NCI-H2196 (cell line): ENCODE data around the gene ARAP1.

Experiments used
- DNase-seq: peaks from one replicate; lab custom pipeline; 2025; ENCODE audit not compliant: unreplicated experiment; lab: John Stamatoyannopoulos, UW

The ARAP1 gene

DNA sequence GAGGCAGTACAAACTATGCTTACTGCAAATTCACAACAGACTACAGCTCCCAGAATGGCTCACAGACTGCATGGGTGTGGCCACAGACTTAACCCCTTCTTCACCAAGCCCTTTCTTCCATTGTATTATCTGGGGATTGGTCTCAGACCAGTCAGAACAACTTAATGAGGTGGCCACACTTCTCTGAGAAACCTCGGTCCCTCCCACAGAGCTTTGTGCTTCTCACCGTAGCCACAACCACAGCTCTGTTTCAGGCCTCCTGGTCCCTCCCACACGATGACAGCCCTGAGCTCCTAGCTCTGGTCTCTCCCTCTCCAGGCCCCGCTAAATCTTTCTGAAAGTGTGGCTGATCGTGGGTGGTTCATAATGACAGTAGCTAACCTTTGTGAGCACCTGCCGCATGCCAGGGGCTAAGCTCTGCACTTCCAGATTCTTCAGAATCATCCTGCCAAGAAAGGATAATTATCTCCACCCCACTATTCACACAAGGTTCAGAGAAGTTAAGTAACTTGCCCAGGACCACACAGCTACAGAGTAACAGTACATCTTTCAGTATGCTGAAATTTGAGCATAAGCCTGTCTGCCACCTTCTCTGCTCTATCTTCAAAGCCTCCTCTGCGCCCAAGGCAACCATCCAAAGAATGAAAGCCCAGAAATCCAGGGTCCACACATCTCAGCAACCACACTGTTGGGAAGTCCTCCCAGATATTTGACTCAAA is 83.4 kb downstream of the ARAP1 start:
- DNase-seq = no peak

GRCh38 chr11:72665911-72666472 is 86.2 kb downstream of the ARAP1 start:
- DNase-seq = no peak

DNA sequence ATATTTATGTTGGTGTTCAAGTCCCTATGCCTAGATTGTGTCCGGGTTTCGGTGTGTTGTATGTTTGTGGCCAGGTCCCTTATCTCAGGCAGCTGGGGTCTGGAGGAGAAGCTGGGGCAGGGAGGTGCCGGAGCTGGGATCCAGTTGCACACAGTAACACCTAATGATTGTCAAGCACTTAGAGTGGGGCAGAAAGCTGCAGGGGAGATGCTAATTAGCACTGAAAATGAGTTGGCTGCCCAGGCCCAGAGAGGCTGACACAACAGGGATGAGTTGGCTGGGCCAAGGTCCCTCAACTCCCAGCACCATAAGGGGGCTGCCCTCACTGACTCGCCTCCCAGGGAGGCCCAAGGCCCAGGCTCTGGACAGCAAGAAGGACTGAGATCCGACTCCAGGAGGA is 90.2 kb downstream of the ARAP1 start:
- no peak for DNase-seq

DNA sequence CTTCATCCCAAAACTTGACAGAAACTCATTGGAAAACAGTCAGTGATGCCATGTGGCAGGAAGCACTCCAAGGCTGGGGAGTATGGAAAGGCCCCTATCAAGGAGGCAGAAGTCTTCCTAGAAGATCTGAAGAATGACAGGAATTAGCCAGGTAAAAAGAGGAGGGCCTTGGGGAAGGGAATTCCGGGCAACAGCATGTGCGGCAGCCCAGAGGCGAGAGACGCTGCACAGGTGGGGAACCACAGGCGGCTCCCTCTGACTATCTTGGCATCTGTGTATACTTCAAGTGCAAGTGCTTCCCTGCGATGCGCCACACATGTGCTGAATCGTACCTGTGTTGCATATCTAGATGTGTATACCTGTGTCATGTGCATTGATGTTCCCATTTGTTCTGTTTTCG is 90.7 kb downstream of the ARAP1 start:
- DNase-seq = no peak

- no peak for DNase-seq
Observed at GRCh38 chr11:72658989-72659640, 93.1 kb downstream of the ARAP1 start.

DNA sequence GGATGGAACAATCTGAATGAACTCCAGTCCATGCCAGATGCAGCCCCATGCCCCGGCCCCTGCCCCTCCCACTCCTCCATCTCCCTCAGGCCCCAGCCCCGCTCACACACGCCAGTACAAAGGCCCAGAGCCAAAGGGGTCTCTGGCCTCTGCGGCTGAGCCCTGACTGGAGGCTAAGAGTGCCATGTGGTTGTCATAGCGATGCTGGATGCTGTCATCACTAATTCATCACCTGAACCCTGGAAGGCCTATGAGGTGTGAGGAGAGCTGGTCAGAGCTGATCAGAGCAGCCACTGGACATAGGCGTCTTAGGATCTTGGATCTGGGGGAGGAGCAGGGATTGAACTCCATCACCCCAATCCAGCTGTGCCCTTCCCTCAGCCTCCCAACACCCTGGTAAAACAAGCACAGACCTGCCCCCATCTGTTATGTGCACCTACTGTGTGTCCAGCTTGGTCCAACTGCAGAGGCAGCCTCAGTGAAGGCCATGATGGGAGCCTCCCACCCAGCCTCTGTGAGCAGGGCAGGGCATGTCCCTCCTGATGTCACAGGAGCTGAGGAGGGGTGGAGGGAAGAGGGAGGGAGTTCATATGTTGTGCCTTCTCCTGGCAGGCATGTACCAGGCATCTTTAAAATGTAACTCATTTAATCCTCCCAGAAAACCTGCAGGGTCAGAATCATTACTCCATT is 94.7 kb downstream of the ARAP1 start:
- no peak for DNase-seq

DNA sequence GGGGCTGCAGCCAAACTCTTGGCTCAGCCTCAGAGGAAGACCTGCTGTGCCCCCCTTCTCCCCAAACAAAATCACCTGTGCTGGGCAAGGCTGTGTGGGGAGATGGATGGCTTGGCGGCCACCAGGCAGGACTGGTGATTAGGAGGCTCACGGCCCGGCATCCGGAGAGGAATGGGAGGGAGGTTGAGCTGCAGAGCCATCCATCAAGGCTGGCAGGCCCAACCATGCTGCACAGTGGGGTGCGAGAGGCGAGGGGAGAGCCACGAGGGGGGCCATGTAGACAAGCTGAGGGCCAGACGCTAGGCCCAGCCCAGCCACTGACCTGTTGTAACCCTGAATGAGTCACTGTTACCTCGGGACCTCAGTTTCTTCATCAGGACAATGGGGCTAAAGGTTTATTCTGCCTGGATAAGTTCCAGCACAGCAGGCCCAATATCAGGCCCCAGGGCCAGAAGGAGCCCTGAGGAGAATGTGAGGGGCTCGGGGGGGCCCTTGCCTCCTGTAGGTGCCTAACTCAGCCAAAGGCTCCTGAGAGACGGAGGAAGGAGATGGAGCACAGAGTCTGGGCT is 96.2 kb downstream of the ARAP1 start:
- no peak for DNase-seq

DNA sequence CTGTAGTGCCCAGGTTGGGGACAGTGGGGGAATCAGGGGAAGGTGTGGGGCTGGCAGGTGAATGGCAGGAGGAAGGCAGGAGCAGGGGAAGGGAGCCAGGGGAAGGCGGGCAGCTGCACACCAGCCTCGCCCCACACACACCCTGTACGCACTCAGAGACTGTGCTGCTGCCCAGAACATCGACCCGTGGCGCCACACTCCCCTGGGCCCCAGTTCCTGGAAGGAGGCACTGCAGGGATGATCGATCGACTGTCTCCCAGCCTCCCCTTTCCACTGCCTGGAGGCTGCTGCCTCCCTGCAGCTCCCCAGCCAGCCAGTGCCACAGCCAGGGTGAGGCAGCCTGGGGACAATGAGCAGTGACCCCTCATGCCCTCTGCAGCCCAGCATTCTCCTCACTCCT is 97.2 kb downstream of the ARAP1 start:
- no peak for DNase-seq

DNA sequence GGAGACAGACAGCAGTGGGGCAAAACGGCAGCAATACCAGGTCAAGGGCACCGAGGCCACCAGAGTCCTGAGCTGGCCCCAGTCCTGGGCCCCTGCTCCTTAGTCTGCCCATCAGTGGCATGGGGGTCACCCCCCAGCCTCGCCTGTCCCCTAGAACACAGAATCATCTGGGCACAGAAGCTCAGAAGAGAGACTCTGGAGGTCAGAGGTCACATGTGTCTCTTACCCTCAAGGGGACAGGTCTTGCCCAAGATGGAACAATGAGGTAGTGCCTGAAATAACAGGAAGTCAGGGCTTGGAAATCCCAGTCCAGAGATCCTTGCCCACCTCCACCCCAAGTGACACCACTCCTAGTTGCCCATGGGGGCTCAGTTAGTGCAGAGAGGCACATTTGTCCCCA is 98.6 kb downstream of the ARAP1 start:
- no peak for DNase-seq

DNA sequence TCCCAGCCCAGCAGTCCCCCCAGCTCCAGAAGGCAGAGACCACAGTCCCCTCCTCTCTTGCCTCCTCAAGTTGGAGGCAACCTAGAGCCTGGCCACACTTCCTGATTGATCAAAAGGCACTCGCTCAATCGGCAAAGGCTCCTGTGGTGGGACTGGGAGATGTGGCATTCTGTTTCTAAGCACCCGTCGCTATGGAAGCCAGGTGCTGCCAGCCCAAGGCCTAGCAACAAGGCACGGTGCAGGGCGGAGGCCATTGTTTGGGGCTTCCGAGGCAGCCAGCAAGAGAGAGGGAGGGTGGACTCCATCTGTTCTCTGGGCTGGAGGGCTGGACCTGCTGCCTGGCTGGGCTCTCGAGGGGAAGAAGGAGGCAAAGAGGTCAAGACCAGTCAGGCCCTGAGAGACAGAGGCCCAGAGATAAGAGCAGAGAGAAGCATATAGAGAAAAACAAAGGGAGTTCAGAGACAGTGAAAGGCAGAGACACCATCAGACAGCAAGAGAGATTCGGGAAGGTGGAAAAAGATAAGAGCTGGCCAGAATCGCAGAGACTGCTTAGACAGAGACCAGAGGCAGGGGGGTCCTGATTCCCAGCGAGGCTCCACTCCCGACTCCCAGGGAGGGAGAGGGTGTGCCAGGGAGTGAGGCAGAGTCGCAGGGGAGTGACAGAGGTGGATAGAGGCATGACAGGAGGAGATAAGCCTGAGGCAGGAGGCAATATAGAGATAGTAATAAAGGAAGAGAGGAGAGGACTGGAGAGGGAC is 99.2 kb downstream of the ARAP1 start:
- DNase-seq = peak; percentile 13

DNA sequence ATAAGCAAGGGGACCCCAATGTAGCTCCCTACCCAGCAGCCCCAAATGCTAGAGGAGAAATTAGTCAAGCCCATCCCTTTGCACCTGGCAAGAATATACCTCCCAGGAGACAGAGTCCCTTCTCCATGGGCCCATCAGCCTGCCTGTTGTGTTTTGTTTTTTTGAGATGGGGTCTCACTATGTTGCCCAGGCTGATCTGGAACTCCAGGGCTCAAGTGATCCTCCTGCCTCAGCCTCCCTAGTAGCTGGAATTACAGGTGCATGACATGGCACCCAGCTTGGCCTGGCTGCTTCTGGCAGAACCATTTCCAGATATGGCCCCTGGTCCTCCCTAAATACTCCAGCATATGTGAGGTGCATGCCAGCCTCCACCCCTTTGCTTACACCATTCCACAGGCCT is 100.1 kb downstream of the ARAP1 start:
- DNase-seq = no peak

GRCh38 chr11:72649215-72649976 is 102.8 kb downstream of the ARAP1 start:
- DNase-seq = no peak

GRCh38 chr11:72648384-72649136 is 103.6 kb downstream of the ARAP1 start:
- no peak for DNase-seq

DNA sequence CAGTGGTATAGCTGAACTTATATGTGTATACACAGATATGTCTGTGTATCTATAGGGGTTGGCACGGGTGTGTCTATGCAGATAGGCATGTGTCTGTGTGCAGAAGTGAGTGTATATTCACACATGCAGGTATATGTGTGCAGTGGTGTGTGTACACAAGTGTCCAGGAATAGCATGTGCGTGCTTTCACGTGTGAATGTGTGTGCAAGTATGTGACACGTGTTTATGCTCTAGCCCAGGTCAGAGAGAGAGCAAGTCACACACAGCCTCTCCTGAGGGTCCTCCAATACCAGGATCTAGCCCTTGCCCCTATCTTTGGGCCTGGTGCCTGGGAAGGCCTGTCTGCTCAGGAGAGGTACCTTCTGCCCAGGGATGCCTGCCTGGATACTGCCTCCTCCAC is 104.3 kb downstream of the ARAP1 start:
- no peak for DNase-seq

DNA sequence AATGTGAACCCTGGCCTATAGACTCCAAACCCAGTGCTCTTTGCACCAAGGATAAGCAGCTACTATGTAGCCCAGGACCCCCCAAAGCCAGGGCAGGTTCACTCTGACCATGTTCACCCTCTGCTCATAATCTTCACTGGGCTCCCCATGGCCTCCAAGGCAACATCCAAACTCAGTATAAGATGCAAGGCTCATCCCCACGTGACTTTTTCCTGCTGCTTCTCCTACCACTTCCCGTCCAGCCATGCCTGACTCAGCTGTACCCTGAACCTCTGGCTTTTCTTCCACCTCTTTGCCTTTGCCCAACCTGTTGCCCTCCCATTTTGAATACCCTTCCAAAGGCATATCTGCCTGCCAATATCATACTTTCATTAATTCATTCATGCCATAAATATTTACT is 105.7 kb downstream of the ARAP1 start:
- DNase-seq = no peak

DNA sequence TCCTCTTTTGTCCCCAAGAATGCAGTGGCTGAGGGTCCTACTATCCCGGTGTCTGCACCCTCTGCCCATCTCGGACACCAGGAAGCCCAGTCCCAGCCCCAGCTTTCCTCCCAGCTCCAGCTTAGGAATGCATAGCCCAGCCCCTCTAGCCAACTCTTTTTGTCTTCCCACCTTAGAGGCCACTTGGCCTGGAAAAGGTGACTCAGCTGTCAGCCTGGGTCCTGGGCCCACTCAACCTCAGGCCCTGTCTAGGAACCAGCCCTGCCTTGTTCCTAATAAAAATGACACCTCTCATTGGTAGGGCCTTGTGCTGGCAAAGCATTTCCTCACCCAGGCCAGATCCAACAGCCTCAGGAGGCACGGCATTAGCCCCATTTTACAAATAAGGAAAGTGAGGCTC is 106.2 kb downstream of the ARAP1 start:
- DNase-seq = no peak

GRCh38 chr11:72643547-72643946 is 108.7 kb downstream of the ARAP1 start:
- DNase-seq = peak; percentile 40

DNA sequence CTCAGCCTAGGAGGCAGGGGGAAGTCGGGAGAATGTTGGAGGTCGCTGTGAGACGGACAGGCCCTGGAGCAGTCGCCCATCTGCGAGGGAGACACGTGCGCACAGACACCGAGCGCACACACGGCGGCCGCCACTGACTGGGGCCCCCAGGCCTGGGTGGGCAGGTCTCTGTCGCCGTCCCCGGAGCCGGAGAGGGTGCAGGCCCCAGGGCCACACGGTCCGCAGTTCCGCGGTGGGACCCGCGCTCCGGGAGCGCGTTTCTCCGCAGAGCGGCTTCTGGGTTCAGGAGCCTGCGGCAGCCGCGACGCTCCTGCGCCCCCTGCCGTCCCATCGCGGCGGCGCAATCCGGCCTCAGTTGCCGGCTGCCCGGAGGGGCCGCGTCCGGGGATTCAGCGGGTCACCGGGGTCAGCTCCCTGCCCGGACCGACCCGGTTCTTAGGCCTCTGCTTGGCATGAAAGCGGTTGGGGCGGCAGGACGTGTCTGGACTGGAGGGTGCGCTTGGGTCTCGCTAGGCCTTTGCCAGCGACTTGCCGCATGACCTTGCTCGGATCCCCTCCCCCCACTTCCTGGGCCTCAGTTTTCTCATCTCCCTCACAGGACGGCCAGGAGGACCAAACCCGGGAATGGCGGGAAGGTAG is 109.2 kb downstream of the ARAP1 start:
- peak; percentile 69 for DNase-seq
